Lung microvascular endothelial cell (primary cell): ENCODE measurements around the gene SIGLEC10. TPM values are rescaled to one million over a fixed set of nuclear protein-coding genes. Genes with fewer than 3 reads are reported as not detected.

Source experiments
- DNase-seq, 2 donors: peaks; one replicate each; pipeline versions ENCODE4 v3.0.0 to v3.0.0-alpha.2; 2010; ENCODE audit warnings: low read depth in 2 of 2
- total RNA-seq: library from RNA; depleted of rRNA; stranded (reverse); fragments of >200 nt; gene quantifications from 2 replicates; pipeline ENCODE4 v1.2.1, GENCODE V29; 2014

SIGLEC10 gene
- total RNA-seq, 1 donor from 2014 or later: not detected

DNA sequence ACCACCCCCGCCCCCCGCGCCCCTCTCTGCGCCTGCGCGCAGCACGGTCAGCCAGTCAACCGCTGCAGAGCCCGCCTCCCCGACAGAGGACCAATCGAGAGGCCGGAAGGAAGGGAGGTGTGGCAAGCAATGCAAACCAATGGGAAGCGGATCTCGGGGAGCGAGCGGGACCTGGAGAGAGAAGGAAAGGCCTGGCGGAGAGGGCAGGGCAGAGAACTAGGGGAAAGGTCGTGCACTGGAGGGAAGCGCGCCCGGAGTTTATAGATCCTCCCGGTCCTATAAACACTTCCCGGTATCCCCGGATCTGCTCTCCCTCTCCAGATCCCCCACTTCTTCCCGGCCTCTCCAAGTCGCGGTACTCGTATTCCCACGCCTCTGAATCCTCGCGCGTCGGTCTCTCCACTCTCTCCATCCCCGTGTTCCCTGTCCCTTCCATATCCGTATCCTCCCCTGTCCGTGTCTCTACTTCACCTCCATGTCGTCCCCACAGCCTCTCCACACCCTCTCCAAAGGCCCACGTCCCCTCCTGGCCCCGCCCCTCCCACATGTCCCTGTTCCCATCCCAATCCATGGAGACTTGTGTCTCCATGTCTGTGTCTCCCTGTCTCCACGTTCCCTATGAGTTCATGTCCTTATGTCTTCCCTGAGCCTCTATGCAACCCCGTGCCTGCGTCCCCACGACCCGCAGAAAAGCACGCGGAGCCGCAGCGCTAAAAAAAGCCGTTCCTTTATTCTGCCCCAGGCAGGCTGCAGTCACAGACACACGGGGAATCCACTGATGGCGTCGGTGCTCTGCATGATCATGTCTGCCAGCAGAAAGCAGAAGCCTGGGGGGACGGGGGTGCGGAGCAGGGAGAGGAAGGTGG, 50.8 kb downstream of the SIGLEC10 start:
- peak; percentile 98 for DNase-seq

DNA sequence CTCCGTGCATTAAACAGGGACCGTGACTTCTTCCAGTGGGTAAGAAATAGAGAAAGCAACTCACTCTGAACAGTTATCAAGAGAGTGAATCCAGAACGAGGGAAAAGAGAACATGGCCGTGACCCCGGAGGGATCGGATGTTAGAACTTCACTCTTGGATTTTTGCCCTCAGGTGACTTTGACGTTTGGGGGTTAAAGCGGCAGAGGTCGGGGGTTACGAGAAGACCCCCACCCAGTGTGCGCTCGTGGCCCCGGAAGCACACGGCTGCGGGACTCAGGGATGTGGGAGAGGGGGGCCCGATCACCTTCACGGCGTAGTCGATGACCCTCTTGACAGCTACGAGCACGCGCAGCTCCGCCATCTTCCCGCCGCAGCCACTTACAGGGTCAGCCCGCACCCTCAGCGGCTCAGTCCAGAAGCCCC, 51.5 kb downstream of the SIGLEC10 start, which contains the start of gene ETFB:
Gene ETFB (minus strand): TSS at position 424 of the 424 bp plus-strand sequence. CDS start 62 bp downstream, at position 362.
- DNase-seq: no peak

- peak; percentile 35 to 37 for DNase-seq
These were observed 52.1 kb downstream of the SIGLEC10 start for GRCh38 chr19:51365211-51365964.

DNA sequence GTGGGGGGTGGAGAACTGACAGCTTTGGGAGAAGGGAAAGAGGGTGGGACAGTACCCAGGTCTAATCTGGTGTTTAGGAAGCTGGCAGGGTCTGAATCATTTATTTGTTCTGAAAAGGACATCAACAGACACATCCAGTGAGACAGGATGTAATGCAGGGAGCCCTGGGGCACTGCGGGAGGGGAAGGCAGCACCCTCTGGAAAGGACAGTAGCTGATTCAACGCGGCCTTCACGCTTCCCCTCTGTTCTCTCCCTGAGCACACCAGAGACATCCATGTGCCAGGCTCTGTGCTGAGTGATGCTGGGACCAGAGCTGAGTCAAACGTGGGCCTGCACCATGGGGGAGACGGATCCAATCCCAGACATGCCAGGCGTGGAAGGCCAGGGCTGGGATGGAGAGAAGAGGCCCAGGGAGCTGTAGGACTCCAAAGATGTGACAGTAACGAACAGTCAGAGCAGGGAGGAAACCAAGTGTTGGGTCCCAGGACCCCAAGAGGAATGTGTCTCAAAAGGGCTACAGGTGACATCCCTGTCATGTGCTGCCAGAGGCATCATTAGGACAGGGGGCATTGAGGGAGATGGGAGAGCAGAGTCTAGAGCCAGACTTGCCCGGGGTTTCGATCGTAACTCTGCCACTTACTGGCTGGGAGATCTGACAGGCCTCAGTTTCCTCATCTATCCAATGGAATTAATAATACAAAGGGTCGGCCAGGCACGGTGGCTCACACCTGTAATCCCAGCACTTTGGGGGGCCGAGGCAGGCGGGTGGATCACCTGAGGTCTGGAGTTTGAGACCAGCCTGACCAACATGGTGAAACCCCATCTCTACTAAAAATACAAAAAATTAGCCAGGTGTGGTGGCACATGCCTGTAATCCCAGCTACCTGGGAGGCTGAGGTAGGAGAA, 53.0 kb downstream of the SIGLEC10 start:
- peak; percentile 34 to 36 for DNase-seq

GRCh38 chr19:51361239-51361638, 56.2 kb downstream of the SIGLEC10 start:
- DNase-seq: no peak

Other genes starting within 250 kb of the SIGLEC10 start
- gene CD33, start 192.6 kb downstream of the SIGLEC10 start, total RNA-seq: not detected in 2 replicates
- not detected in 2 replicates for gene SIGLECL1, start 166.6 kb downstream of the SIGLEC10 start, total RNA-seq
- gene IGLON5, start 106.0 kb downstream of the SIGLEC10 start, total RNA-seq: not detected in 2 replicates
- under 0.01 TPM in 2 replicates for gene VSIG10L, start 75.5 kb downstream of the SIGLEC10 start, total RNA-seq
- 71.7 and 82.9 TPM in 2 replicates for gene ETFB, start 51.3 kb downstream of the SIGLEC10 start, total RNA-seq
- not detected in 2 replicates for gene CLDND2, start 48.6 kb downstream of the SIGLEC10 start, total RNA-seq
- not detected in 2 replicates for gene NKG7, start 45.0 kb downstream of the SIGLEC10 start, total RNA-seq
- gene LIM2, start 29.7 kb downstream of the SIGLEC10 start, total RNA-seq: not detected in 2 replicates
- not detected in 2 replicates for gene C19orf84, start 27.1 kb downstream of the SIGLEC10 start, total RNA-seq
- gene SIGLEC8, start 40.8 kb upstream of the SIGLEC10 start, total RNA-seq: not detected in 2 replicates
- not detected in 2 replicates for gene CEACAM18, start 60.9 kb upstream of the SIGLEC10 start, total RNA-seq
- gene SIGLEC12, start 84.2 kb upstream of the SIGLEC10 start, total RNA-seq: not detected in 2 replicates
- gene SIGLEC6, start 114.0 kb upstream of the SIGLEC10 start, total RNA-seq: not detected in 2 replicates
- 2.4 and 3.4 TPM in 2 replicates for gene ZNF175, start 153.6 kb upstream of the SIGLEC10 start, total RNA-seq
- gene SIGLEC5, start 212.8 kb upstream of the SIGLEC10 start, total RNA-seq: not detected in 2 replicates
- gene SIGLEC14, start 229.2 kb upstream of the SIGLEC10 start, total RNA-seq: not detected in 2 replicates